ENCODE data around the gene HS3ST4. TPM values are rescaled to one million over a fixed set of nuclear protein-coding genes. Genes with fewer than 3 reads are reported as not detected.
"Not testable (repeated sequence)": the region's sequence is repeated elsewhere in the genome, so short reads cannot be mapped to it uniquely, and the experiment has no call there.

Gene HS3ST4
- total RNA-seq, 2 donors from 2014 or later = 1.0 to 1.9 TPM

DNA sequence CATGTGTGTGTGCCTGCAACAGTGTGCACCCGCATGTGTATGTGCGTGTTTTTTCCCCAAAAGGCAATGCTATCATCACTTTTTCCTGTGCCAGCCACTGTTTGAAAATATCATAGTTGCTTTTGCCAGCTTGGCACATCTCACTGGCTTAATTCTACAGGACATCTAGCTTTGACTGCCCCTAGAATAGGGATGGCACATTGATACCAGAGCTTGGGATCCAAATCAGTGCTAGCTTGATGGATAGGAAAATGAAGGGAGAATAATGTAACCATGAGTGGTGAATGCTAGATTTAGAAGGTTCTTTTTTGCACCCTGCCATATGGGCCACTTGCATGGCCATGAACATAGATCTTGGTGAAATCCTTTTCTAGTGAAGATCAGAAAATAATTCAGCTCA lies 72.7 kb downstream of the HS3ST4 start:
- intact Hi-C loops (cut with DNase I) = no loop called here
- TF ChIP-seq POLR2AphosphoS5 (IDR thresholded peaks at IDR 0.05) (no peak), POLR2A (IDR thresholded peaks at IDR 0.05) (no peak)
- TF ChIP-seq, protein P1, sequence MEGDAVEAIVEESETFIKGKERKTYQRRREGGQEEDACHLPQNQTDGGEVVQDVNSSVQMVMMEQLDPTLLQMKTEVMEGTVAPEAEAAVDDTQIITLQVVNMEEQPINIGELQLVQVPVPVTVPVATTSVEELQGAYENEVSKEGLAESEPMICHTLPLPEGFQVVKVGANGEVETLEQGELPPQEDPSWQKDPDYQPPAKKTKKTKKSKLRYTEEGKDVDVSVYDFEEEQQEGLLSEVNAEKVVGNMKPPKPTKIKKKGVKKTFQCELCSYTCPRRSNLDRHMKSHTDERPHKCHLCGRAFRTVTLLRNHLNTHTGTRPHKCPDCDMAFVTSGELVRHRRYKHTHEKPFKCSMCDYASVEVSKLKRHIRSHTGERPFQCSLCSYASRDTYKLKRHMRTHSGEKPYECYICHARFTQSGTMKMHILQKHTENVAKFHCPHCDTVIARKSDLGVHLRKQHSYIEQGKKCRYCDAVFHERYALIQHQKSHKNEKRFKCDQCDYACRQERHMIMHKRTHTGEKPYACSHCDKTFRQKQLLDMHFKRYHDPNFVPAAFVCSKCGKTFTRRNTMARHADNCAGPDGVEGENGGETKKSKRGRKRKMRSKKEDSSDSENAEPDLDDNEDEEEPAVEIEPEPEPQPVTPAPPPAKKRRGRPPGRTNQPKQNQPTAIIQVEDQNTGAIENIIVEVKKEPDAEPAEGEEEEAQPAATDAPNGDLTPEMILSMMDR (IDR thresholded peaks at IDR 0.05) = no peak
- 98% methylated on average over 2 of the region's 2 CpGs for WGBS
- H3K4me3 ChIP-seq = no peak overlapping the region
- no peaks in the 10 kb centered on the region for H3K9me3 ChIP-seq
- H3K4me1 ChIP-seq (replicated peaks) = no peaks in the 10 kb centered on the region
- no peaks in the 10 kb centered on the region for H3K36me3 ChIP-seq
- no peaks in the 10 kb centered on the region for H3K27me3 ChIP-seq (replicated peaks; ENCODE audit: insufficient read depth)
- no peak overlapping the region for H3K27ac ChIP-seq
- no peak for DNase-seq (ENCODE audit: low spot score)

DNA sequence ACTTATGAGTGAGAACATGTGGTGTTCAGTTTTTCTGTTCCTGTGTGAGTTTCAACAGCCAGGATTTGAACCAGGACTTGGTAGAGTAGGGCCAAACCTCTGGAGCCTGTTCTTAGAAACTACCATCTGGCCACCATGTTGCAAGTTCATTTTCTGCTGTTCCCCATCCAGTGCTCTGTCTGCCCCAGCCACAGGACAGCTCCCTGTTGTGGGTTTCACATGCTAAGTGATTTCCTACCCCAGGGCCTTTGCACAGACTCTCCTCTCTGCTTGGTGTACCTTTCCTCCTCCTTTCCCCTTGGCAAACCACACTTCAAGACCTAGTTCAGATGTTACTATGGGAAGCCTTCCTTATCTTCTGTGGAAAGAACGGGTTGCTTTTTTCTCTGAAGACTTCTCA lies 79.5 kb downstream of the HS3ST4 start:
- H3K36me3 ChIP-seq = no peaks in the 10 kb centered on the region
- WGBS = 96% methylated on average over 1 of the region's 1 CpG
- TF ChIP-seq POLR2A (IDR thresholded peaks at IDR 0.05) (no peak), POLR2AphosphoS5 (IDR thresholded peaks at IDR 0.05) (no peak)
- TF ChIP-seq, protein P1 (IDR thresholded peaks at IDR 0.05) = no peak
- no peak overlapping the region for H3K27ac ChIP-seq
- no peaks in the 10 kb centered on the region for H3K27me3 ChIP-seq (replicated peaks; ENCODE audit: insufficient read depth)
- no peaks in the 10 kb centered on the region for H3K4me1 ChIP-seq (replicated peaks)
- DNase-seq (ENCODE audit: low spot score) = no peak
- intact Hi-C loops (cut with DNase I) = no loop called here
- no peak overlapping the region for H3K4me3 ChIP-seq
- no peaks in the 10 kb centered on the region for H3K9me3 ChIP-seq

DNA sequence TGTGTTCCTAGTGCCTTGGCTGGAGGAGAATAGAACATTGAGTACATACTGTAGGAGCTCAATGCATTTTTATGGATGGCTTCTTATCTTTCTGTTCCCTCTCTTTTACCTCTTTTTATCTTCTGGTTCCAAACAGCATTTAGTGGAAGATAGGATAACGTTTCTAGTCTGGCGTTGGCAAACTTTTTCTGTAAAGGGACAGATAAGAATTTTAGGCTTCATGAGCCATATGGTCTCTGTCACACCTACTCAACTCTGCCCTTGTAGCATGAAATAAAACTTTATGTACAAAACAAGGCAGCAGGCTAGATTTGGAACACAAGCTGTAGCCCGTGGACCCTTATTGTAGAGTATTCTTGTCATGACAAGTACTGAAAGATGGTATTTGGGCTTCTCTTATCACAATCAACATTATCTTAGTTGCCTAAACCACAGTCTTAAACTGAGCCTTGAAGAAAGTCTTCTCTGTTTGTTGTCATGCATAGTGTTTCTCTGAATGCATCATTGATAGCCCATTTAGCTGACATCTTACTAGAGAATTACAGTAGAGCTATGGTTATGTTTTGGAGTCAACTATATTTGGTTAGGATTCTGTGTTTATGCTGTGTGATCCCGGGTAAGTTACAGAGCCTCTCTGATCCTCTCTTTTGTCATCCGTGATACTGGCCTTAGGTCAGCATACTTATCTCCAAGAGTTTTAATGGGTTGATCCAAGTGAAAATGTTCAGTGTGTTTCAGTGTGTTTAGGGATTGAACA lies 80.2 kb downstream of the HS3ST4 start:
- no peak overlapping the region for H3K4me3 ChIP-seq
- H3K9me3 ChIP-seq = no peaks in the 10 kb centered on the region
- no peak for DNase-seq (ENCODE audit: low spot score)
- no peaks in the 10 kb centered on the region for H3K27me3 ChIP-seq (replicated peaks; ENCODE audit: insufficient read depth)
- TF ChIP-seq, protein P1 (IDR thresholded peaks at IDR 0.05) = no peak
- TF ChIP-seq POLR2A (IDR thresholded peaks at IDR 0.05) (no peak), POLR2AphosphoS5 (IDR thresholded peaks at IDR 0.05) (no peak)
- no peaks in the 10 kb centered on the region for H3K36me3 ChIP-seq
- no peak overlapping the region for H3K27ac ChIP-seq
- WGBS = 63% methylated on average over 5 of the region's 5 CpGs
- no peaks in the 10 kb centered on the region for H3K4me1 ChIP-seq (replicated peaks)
- intact Hi-C loops (cut with DNase I) = no loop called here

DNA sequence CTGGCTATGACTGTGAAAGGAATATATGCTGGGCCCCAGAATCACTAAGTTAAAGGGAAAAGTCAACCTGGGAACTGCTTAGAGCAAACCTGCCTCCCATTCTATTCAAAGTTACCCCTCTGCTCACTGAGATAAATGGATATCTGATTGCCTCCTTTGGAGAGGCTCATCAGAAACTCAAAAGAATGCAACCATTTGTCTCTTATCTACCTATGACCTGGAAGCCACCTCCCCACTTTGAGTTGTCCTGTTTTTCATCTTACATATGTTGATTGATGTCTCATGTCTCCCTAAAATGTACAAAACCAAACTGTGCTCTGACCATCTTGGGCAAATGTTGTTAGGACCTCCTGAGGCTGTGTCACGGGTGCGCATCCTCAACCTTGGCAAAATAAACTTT lies 84.5 kb downstream of the HS3ST4 start:
- H3K27me3 ChIP-seq (replicated peaks; ENCODE audit: insufficient read depth); H3K4me1 ChIP-seq (replicated peaks); H3K9me3 ChIP-seq; H3K27ac ChIP-seq; DNase-seq (ENCODE audit: low spot score); H3K36me3 ChIP-seq; H3K4me3 ChIP-seq; intact Hi-C loops (cut with DNase I): not testable (repeated sequence)
- WGBS = 95% methylated on average over 2 of the region's 2 CpGs

DNA sequence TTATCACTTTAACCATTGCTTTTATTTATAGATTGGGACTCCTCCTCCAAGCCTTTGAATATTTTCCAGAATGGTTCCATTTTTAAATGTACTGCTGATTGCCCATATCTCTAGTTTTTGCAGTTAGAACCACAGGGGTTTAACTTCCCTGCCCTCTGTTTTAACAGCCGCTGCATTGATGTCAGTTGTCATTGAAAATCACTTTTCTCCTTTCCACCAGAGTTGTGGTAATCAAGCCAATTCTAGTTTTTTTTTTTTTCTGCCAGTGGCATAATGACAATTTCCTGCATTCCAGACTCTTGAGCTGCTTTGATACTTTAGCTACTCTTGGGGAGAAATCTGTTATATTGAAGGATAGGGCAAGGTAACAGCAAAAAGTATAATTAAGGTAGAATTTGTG lies 91.5 kb downstream of the HS3ST4 start:
- TF ChIP-seq, protein P1 (IDR thresholded peaks at IDR 0.05) = no peak
- TF ChIP-seq POLR2A (IDR thresholded peaks at IDR 0.05) = no peak
- Histone ChIP-seq H3K36me3 (no peaks in the 10 kb centered on the region), H3K27ac (no peak overlapping the region), H3K4me1 (replicated peaks) (no peaks in the 10 kb centered on the region), H3K4me3 (no peak overlapping the region), H3K27me3 (replicated peaks; ENCODE audit: insufficient read depth) (no peaks in the 10 kb centered on the region), H3K9me3 (no peaks in the 10 kb centered on the region)
- intact Hi-C loops (cut with DNase I) = no loop called here
- WGBS = 63% methylated on average over 1 of the region's 1 CpG
- DNase-seq (ENCODE audit: low spot score) = no peak
